Renal cortical epithelial cell (primary cell): ENCODE measurements around the gene ADGRA3. TPM values are rescaled to one million over a fixed set of nuclear protein-coding genes. Genes with fewer than 3 reads are reported as not detected.

Experiments used
- DNase-seq: peaks from one replicate; pipeline ENCODE4 v3.0.0-alpha.2; 2011; ENCODE audit warnings: low read depth
- total RNA-seq: library from RNA; depleted of rRNA; stranded (reverse); fragments of >200 nt; gene quantifications from 2 replicates; pipeline ENCODE4 v1.2.3, GENCODE V29; 2014

ADGRA3 gene
- total RNA-seq, result 19.6 and 71.9 TPM in 2 replicates

- peak; percentile 21 for DNase-seq
Measured at GRCh38 chr4:22515888-22516541, at the start of gene ADGRA3. Gene ADGRA3 (minus strand): TSS chr4:22516066. CDS start chr4:22515784, 282 bp downstream.

GRCh38 chr4:22556495-22556894 lies 40.6 kb upstream of the ADGRA3 start:
- no peak for DNase-seq

DNA sequence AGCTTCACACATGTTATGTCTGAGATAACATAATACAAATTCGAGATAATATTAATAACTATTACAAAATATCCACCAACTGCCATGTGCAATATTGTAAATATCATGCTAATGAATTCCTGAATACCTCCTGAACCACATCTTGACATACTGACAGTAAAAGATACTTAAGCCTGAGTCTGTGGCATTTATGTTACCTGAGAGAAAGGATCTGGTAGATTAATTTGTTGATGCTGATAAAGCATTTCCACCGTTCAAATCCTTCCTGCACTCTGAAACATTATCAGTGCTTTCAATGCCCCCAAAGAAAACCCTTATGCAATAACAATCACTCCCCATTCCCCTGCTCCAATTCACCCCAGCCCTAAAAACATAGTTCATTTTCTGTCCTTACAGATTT lies 38.8 kb upstream of the ADGRA3 start:
- no peak for DNase-seq

DNA sequence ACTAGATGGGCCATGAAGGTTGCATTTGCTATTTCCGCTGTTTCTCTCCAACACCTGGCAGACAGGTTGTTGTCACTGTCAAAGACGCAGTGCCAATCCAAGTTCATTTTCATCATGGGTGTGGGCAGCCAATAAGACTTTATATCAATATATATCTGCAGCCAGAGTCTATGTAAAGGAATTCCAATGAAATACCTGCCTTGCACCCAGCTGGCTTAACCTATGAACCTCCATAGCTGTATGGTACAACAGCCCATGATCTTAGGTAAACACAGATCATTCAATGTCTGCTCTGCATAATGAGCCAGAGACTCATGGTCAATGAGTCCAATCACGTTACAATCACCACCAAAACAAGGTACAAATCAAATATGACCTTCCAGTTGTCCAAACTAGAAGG lies 37.7 kb upstream of the ADGRA3 start:
- no peak for DNase-seq

DNA sequence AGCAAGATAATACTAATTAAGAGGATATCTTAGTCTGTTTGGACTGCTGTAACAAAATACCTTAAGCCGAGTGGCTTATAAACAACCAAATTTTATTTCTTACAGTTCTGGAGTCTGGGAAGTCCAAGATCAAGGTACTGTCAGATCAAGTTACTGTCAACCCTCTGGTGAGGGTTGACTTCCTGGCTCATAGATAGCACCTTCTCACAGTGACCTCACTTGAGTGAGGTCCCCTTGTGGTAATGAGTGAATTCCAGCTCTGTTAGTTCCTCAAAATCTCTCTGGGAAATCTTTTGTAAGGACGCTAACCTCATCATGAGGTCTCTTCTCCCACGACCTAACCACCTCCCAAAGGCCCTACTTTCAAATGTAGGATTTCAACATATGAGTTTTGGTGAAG lies 36.9 kb upstream of the ADGRA3 start:
- DNase-seq, result no peak

- no peak for DNase-seq
Measured at GRCh38 chr4:22551550-22551949, 35.7 kb upstream of the ADGRA3 start.

DNA sequence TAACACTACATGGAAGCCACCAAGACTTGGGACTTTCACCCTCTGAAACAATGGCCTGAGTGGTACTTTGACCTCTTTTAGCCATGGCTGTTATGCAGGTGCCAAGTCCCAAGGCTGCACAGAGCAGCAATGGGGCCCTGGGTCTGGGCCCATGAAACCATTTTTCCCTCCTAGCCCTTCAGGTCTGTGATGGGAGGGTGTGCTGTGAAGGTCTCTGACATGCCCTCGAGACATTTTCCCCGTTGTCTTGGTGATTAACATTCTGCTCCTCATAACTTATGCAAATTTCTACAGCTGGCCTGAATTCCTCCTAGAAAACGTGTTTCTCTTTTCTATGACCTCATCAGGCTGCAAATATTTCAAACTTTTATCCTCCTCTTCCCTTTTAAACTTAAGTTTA lies 30.4 kb upstream of the ADGRA3 start:
- no peak for DNase-seq

- no peak for DNase-seq
Measured at GRCh38 chr4:22539251-22539650, 23.4 kb upstream of the ADGRA3 start.

DNA sequence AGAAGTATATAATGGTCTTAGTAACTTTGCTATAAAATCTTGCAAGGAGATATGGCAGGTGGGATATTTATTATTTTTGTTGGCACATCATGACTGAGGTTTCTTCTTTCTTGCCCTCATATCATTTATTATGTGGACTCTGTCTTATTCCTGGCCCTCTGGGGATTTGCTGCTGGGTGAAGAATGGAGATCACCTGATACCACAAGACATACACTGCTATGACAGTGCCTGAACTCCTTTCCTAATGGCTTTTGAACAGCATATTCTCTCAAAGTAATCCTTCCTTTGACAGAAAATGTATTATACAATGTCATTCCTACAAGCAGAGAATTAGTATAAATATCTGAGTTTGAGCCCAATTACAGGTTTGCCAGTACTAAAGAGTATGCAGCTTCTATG lies 22.0 kb upstream of the ADGRA3 start:
- no peak for DNase-seq

GRCh38 chr4:22534374-22534773 lies 18.5 kb upstream of the ADGRA3 start:
- no peak for DNase-seq

- DNase-seq, result no peak
Measured at GRCh38 chr4:22532896-22533295, 17.0 kb upstream of the ADGRA3 start.

- DNase-seq, result no peak
Measured at GRCh38 chr4:22532117-22532516, 16.3 kb upstream of the ADGRA3 start.

- DNase-seq, result no peak
Measured at GRCh38 chr4:22531311-22532019, 15.6 kb upstream of the ADGRA3 start.

- no peak for DNase-seq
Measured at GRCh38 chr4:22524895-22525294, 9.0 kb upstream of the ADGRA3 start.

DNA sequence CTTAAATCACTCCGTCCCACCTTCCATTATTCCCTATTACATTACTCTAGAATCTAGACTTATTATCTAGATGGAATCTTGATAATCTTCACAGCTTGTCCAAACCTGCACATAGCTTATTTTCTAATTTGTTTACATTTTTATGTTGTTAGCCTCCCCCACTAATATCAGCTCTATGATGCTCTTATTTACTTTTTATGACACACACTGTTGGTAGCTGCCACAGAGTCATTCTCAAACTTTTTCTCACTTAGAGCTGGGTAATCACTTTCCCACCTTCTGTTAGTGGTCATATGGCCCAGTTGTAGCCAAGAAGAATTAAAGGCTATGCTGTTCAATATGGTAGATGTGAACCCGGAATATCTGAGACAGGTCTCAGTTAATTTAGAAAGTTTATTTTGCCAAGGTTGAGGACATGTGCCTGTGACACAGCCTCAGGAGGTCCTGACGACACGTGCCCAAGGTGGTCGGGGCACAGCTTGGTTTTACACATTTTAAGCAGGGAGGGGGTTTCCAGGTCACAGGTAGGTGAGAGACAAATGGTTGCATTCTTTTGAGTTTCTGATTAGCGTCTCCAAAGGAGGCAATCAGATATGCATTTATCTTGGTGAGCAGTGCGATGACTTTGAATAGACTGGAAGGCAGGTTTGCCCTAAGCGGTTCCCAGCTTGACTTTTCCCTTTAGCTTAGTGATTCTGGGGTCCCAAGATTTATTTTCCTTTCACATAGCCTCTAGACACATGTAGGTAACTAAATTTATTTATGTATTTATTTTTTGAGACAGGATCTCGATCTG lies 7.0 kb upstream of the ADGRA3 start:
- no peak for DNase-seq

GRCh38 chr4:22522206-22522605 lies 6.3 kb upstream of the ADGRA3 start:
- DNase-seq, result no peak

GRCh38 chr4:22521240-22521639 lies 5.4 kb upstream of the ADGRA3 start:
- DNase-seq, result no peak

DNA sequence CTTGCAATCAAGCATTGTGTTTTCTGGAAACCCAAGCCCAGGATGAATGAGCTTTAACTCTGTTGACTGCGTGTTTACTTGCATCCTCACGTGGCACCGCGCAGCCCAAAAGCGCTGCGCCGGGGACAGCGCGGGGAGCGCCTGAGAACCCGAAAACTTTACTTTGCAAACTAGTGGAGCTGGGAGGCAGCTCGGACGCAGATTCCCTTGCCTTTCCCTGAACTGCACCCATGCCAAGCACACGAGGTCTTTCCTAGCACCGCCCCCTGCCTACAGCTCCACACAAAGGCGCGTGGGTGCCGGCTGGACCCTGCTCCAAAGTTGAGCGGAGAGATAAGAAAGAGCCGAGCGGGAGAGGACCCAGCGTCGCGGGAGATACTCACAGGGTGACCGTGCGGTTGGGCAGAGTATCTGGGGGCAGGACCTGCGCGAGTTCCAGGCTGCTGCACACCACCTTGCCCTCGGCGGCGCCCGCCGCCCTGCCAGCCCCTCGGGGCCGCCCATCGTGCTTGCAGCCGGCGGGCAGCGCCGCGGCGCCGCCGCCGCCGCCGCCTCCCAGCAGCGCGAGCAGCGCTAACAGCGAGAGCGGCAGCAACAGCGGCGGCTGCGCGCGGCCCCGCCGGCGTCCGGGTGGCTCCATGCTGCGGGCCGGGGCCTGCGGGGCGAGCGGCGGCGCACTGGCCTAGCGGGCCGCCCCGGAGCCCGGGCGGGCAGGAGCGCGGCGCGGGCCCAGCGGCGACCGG lies 550 bp downstream of the ADGRA3 start:
- DNase-seq, result peak; percentile 49

DNA sequence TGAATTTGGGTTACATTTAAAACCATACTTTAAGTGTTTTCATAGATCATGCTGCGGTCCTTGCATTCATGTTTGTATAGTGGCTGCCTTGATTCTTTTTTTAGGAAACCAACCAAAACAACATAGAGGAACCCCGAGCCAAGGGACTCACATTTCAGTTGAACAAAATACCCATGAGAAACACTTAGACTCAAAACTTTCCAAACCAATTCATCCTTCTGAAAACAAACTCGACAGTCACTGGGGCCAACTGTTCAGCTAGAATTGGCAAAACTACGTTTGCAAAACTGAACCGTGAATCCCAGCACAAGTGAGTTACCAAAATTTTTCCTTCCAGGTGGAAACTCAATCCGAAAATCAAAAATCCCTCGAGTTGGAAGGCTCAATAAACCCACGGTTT lies 1.4 kb downstream of the ADGRA3 start:
- no peak for DNase-seq

GRCh38 chr4:22514001-22514400 lies 1.9 kb downstream of the ADGRA3 start:
- DNase-seq, result peak; percentile 92

DNA sequence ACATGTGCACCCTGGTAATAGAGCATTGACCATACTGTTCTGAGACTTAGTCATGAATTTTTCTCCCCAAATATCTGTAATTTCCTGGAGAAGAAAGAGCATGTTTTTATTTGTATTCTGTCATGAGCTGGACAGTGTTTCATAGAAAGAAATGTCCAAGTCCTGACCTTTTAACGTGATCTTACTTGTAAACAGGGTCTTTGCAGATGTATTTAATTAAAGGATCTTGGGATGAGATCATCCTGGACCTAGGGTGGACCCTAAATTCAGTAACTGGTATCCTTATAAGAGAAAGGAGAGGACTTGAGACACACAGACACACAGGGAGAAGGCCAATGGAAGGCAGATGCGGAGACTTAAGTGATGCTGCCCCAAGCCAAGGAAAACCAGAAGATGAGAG lies 3.6 kb downstream of the ADGRA3 start:
- DNase-seq, result no peak

- DNase-seq, result no peak
Measured at GRCh38 chr4:22510750-22511149, 5.1 kb downstream of the ADGRA3 start.
